ENCODE measurements around the gene TSHZ1.

Gene TSHZ1

DNA sequence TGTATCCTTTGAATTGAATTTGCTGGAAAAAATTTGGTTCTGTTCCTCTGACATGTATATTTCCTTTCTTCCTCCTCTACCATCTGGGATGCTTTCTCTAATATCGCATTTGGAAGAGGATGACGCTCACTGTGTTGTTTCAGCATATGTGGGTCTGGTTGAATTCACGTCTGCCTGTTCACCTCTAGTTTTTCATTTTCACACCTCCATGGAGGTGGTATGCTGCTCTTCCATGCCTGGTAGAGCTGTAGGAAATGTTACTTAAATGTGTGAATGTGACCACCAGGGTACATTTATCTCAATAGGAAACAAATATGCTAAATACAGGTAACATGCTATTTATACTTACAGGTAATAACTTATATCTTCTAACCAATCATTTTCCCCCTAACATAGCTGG is 44.5 kb downstream of the TSHZ1 start:
- DNase-seq (ENCODE audit: low read depth) = no peak
- TF ChIP-seq, protein P1, sequence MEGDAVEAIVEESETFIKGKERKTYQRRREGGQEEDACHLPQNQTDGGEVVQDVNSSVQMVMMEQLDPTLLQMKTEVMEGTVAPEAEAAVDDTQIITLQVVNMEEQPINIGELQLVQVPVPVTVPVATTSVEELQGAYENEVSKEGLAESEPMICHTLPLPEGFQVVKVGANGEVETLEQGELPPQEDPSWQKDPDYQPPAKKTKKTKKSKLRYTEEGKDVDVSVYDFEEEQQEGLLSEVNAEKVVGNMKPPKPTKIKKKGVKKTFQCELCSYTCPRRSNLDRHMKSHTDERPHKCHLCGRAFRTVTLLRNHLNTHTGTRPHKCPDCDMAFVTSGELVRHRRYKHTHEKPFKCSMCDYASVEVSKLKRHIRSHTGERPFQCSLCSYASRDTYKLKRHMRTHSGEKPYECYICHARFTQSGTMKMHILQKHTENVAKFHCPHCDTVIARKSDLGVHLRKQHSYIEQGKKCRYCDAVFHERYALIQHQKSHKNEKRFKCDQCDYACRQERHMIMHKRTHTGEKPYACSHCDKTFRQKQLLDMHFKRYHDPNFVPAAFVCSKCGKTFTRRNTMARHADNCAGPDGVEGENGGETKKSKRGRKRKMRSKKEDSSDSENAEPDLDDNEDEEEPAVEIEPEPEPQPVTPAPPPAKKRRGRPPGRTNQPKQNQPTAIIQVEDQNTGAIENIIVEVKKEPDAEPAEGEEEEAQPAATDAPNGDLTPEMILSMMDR (conservative IDR thresholded peaks at IDR 0.05; ENCODE audit: control insufficient read depth, insufficient read depth, low read depth, low read length) = no peak
- no peak overlapping the region for H3K4me3 ChIP-seq (ENCODE audit: control insufficient read depth, low read depth, low read length)

DNA sequence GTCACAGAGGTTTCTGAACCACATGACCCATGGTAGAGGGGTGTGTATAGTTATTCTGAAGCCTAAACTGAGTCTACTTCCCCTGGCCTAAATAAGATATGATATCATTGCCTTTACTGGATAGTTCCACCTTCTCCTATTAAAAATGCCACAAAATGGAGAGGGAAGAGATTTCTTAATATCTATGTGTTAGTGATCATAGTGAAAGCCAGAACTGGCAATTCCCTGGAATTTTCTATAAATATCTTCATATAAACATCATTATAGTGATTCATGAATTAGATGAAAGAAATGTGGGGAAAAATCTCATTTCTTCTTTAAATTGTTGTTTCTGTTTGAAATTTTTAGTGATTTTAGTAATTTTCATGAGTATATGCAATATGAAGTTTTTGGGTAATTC is 45.8 kb downstream of the TSHZ1 start:
- no peak overlapping the region for H3K4me3 ChIP-seq (ENCODE audit: control insufficient read depth, low read depth, low read length)
- TF ChIP-seq, protein P1 (conservative IDR thresholded peaks at IDR 0.05; ENCODE audit: control insufficient read depth, insufficient read depth, low read depth, low read length) = no peak
- peak; percentile 15 for DNase-seq (ENCODE audit: low read depth)

DNA sequence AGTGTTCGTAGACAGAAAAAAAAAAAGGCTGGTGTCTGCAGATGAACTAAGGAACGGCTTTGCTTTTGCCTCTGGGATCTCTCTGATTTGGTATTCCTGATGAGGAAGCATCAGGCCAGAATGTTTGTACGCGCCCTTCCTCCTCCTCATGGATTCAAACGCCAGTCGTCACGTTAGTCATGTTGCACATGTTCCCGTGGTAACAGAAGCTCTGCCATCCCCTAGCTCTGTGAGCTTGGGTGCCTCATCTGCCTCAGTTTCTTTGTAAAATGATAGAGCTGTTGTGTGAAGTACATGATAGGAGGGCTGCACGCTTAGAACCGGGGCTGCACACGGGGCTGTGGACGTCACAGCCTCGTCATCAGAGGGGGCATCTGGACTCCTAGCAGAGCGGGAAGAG is 47.0 kb downstream of the TSHZ1 start:
- TF ChIP-seq, protein P1 (conservative IDR thresholded peaks at IDR 0.05; ENCODE audit: control insufficient read depth, insufficient read depth, low read depth, low read length) = no peak
- peak; percentile 43 for DNase-seq (ENCODE audit: low read depth)
- H3K4me3 ChIP-seq (ENCODE audit: control insufficient read depth, low read depth, low read length) = no peak overlapping the region

DNA sequence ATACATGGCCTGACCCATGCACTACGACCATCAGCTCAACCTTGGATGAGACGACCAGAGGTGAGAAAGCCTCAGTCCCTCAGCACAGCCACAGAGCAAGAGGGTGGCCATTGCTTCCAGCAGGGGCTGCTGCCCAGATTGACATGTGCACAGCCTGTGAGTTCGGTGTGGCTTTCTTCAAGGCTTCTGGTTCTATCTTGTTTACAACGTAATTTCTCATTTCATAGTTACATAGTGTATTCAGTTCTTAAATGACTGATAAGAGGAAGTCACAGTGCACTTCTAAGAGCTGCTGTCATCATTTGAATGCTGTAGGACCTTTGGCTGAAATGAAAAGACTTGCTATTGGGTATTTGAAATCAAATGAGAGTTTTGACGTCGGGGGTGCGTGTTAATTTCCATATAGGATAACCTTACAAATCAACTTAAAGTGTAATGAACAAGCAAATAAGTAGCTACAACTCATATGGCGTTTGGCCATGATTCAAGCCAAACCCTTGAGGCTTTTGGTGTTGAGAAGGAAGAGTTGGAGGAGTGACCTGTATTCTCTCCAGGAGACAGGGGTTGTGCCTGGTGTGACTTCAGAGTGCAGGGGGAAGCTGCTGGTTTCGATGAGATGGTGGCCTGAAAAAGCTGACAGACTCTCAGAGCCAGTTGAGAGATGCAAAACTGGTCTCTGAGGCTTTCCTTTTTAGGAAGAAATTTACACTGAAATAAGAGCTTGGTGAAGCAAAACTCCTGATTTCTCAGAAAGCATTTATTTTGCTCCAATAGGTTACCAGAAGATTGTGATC is 51.0 kb downstream of the TSHZ1 start:
- H3K4me3 ChIP-seq (ENCODE audit: control insufficient read depth, low read depth, low read length) = no peak overlapping the region
- DNase-seq (ENCODE audit: low read depth) = no peak
- TF ChIP-seq, protein P1 (conservative IDR thresholded peaks at IDR 0.05; ENCODE audit: control insufficient read depth, insufficient read depth, low read depth, low read length) = no peak

DNA sequence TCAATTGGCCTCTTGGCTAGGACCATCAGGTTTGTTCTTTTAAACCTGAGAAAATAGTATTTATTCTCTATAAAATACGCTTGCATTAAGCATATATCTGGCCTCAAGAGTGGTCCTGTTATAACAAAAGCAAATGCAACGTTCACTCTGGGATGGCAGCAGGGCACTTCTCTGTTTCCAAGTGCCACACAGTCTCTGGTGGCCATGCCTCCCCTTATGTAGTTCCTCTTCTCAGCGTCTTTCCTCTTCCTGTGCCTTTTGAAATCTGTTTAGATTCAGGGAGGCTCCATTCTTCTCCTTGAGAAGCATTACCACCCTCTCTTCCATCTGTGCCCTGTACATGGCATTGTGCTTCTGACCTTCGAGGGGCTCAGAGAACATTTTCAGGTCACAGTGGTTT is 51.9 kb downstream of the TSHZ1 start:
- TF ChIP-seq, protein P1 (conservative IDR thresholded peaks at IDR 0.05; ENCODE audit: control insufficient read depth, insufficient read depth, low read depth, low read length) = no peak

DNA sequence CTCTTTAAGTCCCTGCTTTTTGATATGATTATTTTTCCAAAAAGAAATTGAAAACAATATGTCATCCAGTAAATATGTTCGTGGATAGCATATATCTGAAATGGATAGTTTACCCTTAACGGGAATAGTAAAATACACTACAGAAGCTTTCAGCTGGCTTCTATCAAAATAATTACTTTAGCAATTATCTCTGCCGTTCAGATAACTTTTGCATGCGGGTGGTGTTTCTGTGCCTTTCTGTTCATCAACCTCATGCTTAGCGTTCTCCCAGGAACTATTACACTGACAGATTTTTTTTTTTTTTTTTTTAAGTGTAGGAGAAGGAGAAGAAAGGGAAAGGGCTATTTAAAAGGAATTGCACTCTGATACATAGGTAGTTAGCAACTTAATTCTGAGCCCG is 53.6 kb downstream of the TSHZ1 start:
- no peak overlapping the region for H3K4me3 ChIP-seq (ENCODE audit: control insufficient read depth, low read depth, low read length)
- no peak for DNase-seq (ENCODE audit: low read depth)
- TF ChIP-seq, protein P1 (conservative IDR thresholded peaks at IDR 0.05; ENCODE audit: control insufficient read depth, insufficient read depth, low read depth, low read length) = no peak

More for the DNA sequence above, 51.9 kb downstream of the TSHZ1 start:
- no peak overlapping the region for H3K4me3 ChIP-seq (ENCODE audit: control insufficient read depth, low read depth, low read length)
- no peak for DNase-seq (ENCODE audit: low read depth)

All from fibroblast of mammary gland (primary cell).